GM13976 (cell line): ENCODE data around the gene TAMALIN.

Experiments
- DNase-seq: peaks from one replicate; pipeline ENCODE4 v3.0.0; 2012; ENCODE audit warnings: low spot score
- CTCF ChIP-seq: IDR thresholded peaks from 2 replicates; pipeline ENCODE4 v1.5.1; 2012; ENCODE audit warnings: borderline replicate concordance, mild to moderate bottlenecking; ENCODE audit not compliant: insufficient read depth; ENCODE audit errors: extremely low read depth, missing control alignments, control extremely low read depth
- in situ Hi-C: fragments of 300-500 bp; cut with MboI; formaldehyde crosslinking; loops from one replicate; pipeline ENCODE4 v1.12.0; 2022; ENCODE audit warnings: low sequenced_read_pairs, mixed read lengths, inconsistent platforms; ENCODE audit not compliant: unreplicated experiment

The TAMALIN gene

DNA sequence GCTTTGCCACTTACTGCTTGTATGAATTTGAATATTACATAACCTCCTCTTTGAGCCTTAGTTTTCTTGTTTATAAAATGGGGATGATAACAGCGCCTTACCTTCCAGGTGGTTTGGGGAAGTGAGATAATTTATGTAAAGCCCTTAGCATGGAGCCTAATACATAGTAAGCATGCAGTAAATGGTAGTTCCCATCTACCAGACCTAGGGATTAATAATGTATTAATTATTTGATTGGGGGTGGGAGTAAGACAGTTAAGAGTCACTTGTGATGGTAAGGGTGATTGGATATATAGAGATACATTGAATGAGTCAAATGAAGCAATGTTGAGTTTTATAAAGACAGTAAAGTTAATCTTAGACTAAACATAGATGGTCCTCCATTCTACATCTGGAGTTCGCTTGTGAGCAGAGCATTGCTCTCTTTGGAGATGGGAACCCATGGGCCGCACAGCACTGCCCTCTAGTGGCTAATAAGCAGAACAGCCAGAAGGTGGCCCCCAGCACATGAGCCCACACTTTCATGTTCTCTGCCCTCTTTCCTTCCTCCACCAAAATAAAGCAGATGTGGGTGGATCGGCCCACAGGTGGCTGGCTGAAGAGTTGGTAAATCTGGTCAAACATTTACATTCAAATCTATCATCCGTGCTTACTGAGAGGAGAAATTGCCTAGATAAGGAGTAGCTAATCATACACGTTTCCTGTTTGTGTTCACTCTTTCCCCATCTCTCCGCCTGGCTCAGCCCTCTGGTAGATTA is 26.5 kb upstream of the TAMALIN start:
- TF ChIP-seq CTCF = peak; percentile 90
- DNase-seq = peak; percentile 86
- in situ Hi-C loops = no loop called here

GRCh38 chr12:51980809-51981127 is 26.0 kb upstream of the TAMALIN start:
- in situ Hi-C loops = no loop called here

GRCh38 chr12:51984657-51985056 is 22.1 kb upstream of the TAMALIN start:
- in situ Hi-C loops = no loop called here
- DNase-seq = no peak
- no peak for TF ChIP-seq CTCF

More at GRCh38 chr12:51980809-51981127, 26.0 kb upstream of the TAMALIN start:
- no peak for TF ChIP-seq CTCF
- no peak for DNase-seq

DNA sequence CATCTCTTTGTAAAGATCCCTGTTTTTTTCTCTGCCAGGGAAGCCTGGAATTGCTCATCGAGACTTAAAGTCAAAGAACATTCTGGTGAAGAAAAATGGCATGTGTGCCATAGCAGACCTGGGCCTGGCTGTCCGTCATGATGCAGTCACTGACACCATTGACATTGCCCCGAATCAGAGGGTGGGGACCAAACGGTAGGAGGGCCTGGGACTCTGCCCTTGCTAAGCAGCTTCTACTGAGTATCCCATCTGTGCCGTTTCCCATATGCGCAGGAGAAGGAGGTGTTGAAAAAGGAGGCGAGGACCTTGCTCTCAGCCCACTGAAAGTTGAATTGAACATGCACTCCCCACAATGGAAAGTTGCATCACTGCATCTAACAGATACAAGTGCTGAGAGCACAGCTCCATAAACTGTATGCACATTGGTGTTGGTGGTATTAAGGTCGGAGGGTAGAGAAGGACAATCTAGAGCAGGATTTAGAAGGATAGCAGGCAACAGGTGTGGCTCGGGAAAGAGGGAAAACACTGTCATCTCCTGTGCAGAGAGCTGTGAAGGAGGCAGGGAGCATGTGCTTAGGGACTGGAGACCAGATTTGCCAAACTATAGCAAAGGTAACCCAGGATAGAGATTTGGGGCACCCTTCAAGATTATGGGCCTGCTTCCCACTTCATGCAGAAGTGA is 21.5 kb upstream of the TAMALIN start:
- TF ChIP-seq CTCF = no peak
- no peak for DNase-seq
- in situ Hi-C loops = no loop called here

DNA sequence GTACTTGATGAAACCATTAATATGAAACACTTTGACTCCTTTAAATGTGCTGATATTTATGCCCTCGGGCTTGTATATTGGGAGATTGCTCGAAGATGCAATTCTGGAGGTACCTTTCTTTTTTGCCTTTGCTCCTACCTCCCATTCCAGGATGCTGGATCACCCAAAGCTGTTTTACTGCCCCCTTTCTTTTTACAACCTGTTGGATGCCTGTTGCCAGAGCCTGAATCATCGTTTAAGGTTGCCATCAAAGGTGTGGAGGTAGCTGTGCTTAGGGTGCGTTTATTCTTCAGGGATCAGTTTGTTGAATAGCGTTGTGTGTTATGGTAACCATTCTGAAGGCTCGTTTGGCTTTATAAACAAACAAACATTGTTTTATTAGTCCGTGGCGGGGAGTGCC is 19.9 kb upstream of the TAMALIN start:
- DNase-seq = no peak
- no peak for TF ChIP-seq CTCF
- in situ Hi-C loops = no loop called here

DNA sequence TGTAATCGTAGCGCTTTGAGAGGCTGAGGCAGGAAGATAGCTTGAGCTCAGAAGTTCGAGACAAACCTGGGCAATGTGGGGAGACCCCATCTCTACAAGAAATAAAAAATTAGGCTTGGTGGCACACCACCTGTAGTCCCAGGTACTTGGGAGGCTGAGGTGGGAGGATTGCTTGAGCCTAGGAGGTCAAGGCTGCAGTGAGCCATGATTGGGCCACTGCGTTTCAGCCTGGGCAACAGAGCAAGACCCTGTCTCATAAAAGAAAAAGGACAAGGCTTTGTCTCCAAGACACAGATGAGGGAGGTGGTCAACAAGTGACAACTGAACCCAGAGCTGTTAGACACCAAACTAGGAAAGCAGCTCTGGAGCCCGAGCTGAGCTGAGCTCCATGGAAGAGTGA is 14.5 kb upstream of the TAMALIN start:
- no peak for DNase-seq
- in situ Hi-C loops = no loop called here
- no peak for TF ChIP-seq CTCF
